GM19463 (cell line): Measurements from ENCODE around the gene PHF21B.

Experiments used
- ATAC-seq: cut with Tn5 transposase; IDR thresholded peaks from one replicate; pipeline ENCODE4 v1.9.1; 2021; ENCODE audit warnings: mild to moderate bottlenecking, moderate library complexity; ENCODE audit not compliant: unreplicated experiment

The PHF21B gene

GRCh38 chr22:44898236-44898635, 111.6 kb downstream of the PHF21B start:
- no peak for ATAC-seq

GRCh38 chr22:44895296-44896055, 114.3 kb downstream of the PHF21B start:
- ATAC-seq: no peak

- no peak for ATAC-seq
Observed at GRCh38 chr22:44894782-44895181, 115.0 kb downstream of the PHF21B start.

- ATAC-seq: no peak
Observed at GRCh38 chr22:44894321-44894720, 115.5 kb downstream of the PHF21B start.

- no peak for ATAC-seq
Observed at GRCh38 chr22:44893731-44894080, 116.1 kb downstream of the PHF21B start.

- no peak for ATAC-seq
Observed at GRCh38 chr22:44892803-44893730, 116.7 kb downstream of the PHF21B start.

- ATAC-seq: no peak
Observed at GRCh38 chr22:44892243-44892642, 117.6 kb downstream of the PHF21B start.

- no peak for ATAC-seq
Observed at GRCh38 chr22:44891791-44892190, 118.0 kb downstream of the PHF21B start.

GRCh38 chr22:44891293-44891747, 118.5 kb downstream of the PHF21B start:
- no peak for ATAC-seq

GRCh38 chr22:44890416-44891292, 119.2 kb downstream of the PHF21B start:
- ATAC-seq: no peak

- ATAC-seq: no peak
Observed at GRCh38 chr22:44889255-44889878, 120.4 kb downstream of the PHF21B start.

- no peak for ATAC-seq
Observed at GRCh38 chr22:44888491-44889254, 121.1 kb downstream of the PHF21B start.

- no peak for ATAC-seq
Observed at GRCh38 chr22:44887941-44888366, 121.9 kb downstream of the PHF21B start.

GRCh38 chr22:44885806-44886360, 123.9 kb downstream of the PHF21B start:
- ATAC-seq: no peak

GRCh38 chr22:44884968-44885805, 124.6 kb downstream of the PHF21B start:
- ATAC-seq: no peak

- ATAC-seq: no peak
Observed at GRCh38 chr22:44884562-44884961, 125.2 kb downstream of the PHF21B start.

GRCh38 chr22:44883011-44883421, 126.8 kb downstream of the PHF21B start:
- ATAC-seq: no peak

GRCh38 chr22:44882226-44882905, 127.4 kb downstream of the PHF21B start:
- no peak for ATAC-seq
